Brain pericyte (primary cell): ENCODE data around the gene LDLRAD4.

ENCODE experiments used
- DNase-seq: peaks from one replicate; pipeline ENCODE4 v3.0.0-alpha.2; 2012; ENCODE audit warnings: low read depth, low spot score

Gene LDLRAD4

DNA sequence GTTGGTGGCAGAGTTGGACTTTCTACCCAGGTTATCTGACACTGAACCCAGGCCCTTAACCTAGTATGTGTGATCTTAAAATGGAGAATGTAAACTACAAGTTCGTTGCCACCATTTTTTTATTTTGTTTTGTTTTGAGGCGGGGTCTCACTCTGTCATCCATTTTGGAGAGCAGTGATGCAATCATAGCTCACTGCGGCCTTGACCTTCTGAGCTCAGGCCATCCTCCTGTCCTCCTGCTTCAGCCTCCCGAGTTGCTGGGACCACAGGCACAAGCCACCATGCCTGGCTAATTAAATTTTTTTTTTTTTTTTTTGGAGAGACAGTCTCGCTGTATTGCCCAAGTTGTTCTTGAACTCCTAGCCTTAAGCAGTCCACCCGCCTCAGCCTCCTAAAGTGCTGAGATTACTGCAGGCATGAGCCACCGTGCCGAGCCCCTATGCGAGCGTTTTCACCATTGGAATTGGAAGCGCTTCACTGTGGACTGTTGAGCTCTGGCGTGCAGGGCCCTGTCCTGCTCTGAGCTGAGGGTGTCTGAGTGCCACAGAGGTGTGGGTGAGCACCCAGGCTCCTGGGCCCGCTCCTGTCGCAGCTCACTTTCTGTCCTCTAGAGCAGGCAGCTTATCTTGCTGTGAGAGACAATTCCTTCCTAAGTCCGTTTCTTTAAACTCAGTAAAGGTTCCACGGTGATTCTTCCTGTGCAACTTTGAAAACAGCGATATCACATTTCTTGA lies 186.9 kb downstream of the LDLRAD4 start:
- no peak for DNase-seq

GRCh38 chr18:13406049-13406615 lies 187.6 kb downstream of the LDLRAD4 start:
- no peak for DNase-seq

GRCh38 chr18:13406736-13407135 lies 188.2 kb downstream of the LDLRAD4 start:
- DNase-seq: no peak

DNA sequence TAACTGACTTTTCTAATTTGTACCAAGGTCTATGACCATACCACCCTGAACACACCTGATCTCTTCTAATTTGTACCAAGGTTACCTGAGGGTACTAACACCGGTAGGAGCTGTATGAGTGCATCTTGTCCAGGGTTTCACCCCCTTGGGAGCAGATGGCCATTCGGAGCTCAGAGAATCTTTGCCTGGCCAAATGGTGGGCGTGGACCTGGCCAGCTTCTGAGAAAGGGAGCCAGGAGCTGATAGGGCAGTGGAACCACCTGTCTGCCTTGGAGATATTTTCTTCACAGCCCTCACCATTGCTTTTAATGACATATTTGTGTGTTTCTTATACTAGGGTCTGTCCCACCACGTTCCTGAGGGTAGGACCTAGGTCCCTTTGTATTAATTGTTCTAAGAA lies 188.9 kb downstream of the LDLRAD4 start:
- no peak for DNase-seq

DNA sequence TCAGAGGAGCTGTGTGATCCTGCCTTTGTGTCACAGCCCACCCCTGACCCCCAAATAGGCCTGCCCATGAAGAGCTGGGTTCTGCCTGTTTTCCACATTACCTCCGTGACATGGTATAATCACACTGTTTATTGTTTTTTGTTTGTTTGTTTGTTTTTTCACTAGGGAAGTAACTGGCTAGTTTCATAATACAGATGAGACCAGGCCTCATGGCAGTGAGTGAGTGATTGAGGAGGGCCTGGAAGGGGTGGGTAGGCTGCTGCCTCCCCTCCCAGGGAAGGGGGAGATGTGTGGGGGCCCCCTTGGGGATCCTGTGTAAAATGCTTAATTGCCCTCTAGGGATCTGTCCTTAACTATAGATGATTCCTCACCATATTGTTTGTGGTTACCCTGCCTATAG lies 190.5 kb downstream of the LDLRAD4 start:
- no peak for DNase-seq

DNA sequence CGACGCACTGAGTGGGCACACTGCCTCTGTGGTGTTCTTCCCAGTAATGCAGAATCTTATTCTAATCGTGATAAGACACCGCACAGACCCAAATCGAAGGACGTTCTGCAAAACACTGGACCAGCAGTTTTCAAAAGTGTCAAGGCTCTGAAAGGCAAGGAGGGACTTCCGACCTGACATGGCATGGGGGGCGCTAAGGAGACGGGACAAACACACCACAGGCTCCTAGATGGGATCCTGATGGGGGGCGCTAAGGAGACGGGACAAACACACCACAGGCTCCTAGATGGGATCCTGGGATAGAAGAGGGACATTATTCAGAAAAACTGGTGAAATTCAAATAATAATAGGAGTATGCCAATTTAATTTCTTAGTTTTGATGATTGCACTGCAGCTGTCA lies 191.4 kb downstream of the LDLRAD4 start:
- no peak for DNase-seq

DNA sequence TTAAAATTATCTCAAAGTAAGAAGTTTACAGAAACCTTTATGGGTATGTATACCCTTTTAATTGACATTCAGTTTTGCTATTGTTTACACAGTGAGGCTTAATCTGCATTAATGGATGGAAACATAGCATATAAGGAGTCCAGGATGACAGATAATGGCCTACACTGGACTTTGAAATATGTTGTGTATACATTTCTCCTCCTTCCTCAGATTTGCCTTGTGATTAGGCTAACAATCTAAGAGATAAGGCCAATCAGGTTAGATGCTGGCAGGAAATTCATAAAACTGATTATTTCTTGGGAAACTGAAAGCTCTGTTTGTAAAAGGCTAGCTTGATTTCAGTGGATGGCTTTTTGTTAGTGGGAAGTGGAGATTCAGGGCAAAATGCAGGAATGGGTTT lies 191.9 kb downstream of the LDLRAD4 start:
- no peak for DNase-seq

DNA sequence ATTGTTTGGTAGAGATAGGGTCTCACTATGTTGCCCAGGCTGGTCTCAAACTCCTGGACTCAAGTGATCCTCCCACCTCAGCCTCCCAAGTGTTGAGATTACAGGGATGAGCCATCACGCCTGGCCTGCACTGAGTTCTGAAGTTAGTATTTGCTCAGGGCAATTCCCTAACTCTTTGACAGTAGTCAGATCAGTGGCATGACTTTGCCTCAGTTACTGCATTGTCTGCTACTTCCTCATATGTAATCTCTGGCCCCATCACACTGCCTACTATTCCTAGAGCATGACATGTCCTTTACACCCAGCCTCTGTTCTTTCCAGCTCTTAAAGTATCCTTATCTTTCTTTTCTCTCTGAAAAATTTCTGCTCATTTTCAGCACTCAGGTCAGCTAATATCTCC lies 193.5 kb downstream of the LDLRAD4 start:
- no peak for DNase-seq

GRCh38 chr18:13412901-13413300 lies 194.3 kb downstream of the LDLRAD4 start:
- no peak for DNase-seq

GRCh38 chr18:13414102-13414501 lies 195.5 kb downstream of the LDLRAD4 start:
- no peak for DNase-seq

DNA sequence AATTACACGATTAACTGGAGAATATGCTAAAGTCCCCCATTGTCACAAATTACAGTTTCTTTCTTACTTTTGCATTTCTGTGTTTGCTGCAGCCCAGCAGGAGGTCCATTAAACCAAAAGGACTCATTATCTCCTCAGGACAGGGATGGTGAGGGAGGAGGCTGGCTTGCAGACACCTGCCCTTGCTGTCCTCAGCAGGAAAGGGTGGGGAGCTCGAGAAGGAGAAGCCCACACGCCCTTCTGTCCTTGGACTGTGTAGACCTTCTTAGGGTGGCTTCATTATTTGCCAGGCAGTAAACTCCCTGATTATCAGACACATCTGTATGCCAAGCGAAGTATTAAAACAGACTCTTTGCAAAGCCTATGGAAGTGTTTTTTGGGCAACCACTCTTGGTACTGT lies 196.0 kb downstream of the LDLRAD4 start:
- no peak for DNase-seq

DNA sequence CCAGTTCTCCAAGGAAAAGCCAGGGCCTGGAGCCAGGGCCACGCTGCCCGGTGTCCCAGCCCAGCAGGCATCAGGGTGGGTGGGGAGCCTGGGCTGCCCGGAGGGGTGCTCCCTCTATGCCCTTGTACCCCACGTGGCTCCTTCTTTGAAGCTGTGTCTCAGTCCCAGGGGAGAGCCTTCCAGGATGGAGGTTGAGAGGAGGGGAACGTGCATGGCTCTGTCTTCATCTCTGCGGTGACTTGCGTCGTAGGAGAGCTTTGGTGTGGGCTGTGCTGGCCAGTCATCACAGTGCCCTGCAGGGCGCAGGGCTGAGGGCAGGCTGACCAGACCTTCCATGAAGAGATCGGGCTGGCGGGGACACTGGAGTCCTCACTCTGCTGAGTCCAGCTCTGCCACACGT lies 197.2 kb downstream of the LDLRAD4 start:
- DNase-seq: no peak

- DNase-seq: no peak
Measured at GRCh38 chr18:13416208-13416607, 197.6 kb downstream of the LDLRAD4 start.

- DNase-seq: no peak
Measured at GRCh38 chr18:13416848-13417247, 198.3 kb downstream of the LDLRAD4 start.

DNA sequence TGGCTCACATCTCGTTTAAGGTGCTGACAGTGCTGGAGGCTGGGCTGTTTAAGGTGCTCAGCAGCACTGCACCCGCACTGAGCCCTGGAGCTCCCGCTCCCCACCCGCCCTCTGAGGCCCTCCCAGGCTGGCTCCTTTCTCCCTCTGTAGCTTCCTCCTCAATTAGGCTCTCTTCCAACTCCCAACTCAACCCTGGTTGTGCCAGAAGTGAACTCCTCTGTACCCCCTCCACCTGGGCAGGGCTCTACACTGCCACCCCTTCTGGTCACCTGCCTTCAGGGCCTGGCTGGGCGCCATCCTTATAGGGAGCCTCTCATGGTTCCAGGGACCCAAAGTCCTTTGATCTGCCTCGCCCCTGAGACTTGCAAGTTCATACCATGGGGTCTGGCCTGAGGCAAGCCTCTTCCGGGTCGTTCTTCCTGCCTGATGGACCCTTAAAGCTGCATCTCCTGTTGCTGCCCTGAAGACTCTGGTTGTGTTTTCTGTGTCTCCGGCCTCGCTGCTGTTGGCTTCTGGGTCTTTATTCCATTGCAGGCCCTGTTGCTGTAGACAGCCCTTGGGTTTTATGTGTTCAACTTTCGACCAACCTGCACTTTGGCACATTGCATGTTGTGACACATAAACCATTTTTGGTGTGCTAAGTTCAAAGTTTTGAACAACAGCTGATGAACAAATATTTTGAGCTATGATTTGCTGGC lies 199.6 kb downstream of the LDLRAD4 start:
- no peak for DNase-seq

- no peak for DNase-seq
Measured at GRCh38 chr18:13420969-13421686, 202.6 kb downstream of the LDLRAD4 start.

DNA sequence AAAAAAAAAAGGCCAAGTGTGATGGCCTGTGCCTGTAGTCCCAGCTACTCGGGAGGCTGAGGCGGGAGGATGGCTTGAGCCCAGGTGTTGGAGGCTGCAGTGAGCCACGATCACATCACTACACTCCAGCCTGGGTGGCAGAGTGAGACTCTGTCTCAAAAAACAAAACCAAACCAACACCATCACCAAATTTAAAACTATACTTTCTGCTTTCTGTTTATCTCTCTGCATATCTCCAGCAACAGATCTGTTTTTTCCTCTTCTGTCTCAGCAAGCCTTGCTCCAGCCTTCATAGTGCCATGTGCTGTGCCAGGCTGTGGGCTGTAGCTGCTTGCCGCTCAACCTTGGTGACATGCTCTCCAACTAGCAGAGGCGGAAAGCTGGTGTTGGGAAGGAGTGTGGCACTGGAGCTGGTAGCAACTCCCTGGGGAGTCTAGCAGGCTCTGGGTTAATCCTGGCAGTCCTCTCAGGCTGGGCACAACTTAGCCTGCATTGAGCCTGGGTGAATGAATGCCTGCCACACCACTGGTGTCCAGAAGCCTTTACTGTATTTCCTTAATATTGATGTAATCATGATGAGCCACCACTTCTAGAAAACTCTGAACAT lies 204.1 kb downstream of the LDLRAD4 start:
- no peak for DNase-seq

- DNase-seq: no peak
Measured at GRCh38 chr18:13423352-13423751, 204.8 kb downstream of the LDLRAD4 start.

DNA sequence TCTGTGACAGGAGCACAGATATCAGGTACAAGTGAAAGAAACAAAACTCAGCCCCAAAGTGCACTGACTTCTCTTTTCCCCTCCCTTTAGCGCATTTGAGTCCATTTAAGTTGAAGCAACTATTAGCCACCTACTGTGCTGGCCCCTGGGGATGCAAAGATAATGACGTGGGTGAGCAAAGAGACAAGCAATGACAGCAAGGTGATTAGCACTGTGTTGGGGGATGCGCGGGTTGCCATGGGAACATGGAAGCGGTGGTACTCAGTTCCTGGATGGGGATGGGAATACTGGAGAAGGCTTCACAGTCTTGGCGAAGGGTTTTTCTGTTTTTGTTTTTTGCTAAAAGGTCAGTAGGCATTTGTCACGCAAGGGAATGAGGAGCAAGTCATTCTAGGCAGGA lies 205.8 kb downstream of the LDLRAD4 start:
- no peak for DNase-seq

- DNase-seq: no peak
Measured at GRCh38 chr18:13425357-13426091, 207.0 kb downstream of the LDLRAD4 start.

- DNase-seq: no peak
Measured at GRCh38 chr18:13427354-13427753, 208.8 kb downstream of the LDLRAD4 start.
